Hematopoietic multipotent progenitor cell treated with erythropoietin and hydrocortisone succinate and interleukin-3 and kit ligand, for 17 days (in vitro differentiated cells): ENCODE results near the gene RPA3.

Source experiments
- DNase-seq: peaks from one replicate; pipeline ENCODE4 v3.0.0-alpha.2; 2015; ENCODE audit warnings: low spot score

The RPA3 gene

DNA sequence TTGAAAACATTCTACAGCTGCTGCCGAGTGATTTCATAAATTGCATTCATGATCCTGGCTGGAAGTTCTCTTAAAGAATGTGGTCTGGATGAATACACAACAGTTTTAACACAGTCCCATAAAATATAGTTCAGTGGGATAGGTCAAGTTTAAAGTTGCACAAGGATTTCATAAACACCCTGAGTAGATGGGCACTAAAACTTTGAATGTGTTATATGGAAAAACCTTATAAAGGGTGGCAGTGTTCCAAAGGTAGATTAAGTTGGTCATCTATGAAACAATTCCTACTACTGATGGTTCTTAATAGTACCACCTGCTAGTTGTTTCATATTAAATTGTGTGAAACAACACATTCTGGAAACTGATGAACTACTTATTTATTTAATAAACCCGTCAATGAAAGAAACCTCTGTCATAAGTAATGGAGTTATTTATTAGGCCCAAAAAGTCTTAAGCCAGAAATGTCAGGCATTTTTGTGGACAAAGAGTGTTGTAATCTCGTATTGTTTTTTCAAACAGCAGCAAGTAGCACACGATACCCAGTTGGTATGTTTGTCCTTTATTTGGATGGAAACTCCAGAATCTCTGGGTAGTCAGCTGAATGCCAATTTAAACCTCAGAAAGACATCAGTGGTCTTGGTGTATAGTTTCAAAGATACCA lies 14.3 kb upstream of the RPA3 start:
- no peak for DNase-seq

DNA sequence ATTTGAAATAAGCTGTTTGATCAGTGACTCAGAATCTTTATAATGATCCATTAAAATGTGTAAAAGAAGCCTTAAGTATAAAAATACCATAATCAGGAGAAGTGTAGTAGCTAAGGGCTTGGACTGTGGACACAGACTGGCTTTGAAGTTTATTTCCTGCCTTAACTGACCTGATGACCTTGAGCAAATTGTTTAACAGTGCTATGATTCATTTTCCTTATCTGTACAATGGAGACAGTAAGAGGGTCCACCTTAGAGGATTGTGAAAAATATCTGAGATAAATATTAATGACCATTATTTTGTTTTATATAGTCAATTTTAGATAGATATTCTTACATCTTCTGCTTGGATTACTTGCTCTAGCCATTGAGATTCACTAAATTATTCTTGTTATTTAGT lies 13.3 kb upstream of the RPA3 start:
- DNase-seq, result no peak

DNA sequence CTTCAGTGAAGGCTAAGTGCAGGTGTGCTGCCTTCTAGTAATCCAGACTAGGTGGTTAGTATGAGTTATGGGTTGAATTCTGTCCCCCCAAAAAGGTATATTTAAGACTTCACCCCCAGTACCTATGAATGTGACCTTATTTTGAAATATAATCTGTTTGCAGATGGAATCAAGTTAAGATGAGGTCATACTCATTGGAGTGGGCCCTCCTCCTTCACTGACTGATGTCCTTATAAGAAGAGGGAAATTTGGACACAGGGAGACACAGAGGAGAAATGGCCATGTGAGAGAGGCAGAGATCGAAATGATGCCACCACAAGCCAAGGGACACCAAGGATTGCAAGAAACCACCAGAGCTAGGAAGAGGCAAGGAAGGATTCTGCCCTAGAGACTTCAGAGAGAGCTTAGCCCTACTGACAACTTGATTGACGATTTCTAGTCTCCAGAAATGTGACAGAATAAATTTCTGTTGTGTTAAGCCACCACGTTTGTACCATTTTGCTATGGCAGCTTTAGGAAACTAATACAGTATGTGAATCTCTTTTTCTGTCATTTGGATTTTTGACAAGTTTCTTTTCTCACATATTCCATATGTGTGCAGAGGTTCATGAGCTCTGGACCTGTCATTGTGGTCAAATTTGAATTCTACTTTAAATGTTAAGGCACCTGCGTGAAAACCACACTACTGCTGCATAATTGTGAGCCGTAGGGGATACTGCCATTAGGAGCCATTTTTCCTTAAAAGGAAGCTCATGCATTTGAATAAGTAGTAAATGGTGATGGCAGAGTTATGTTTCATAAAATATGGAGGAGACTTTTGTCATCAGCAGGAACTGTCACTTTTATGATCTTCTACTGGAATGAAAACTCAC lies 2.6 kb upstream of the RPA3 start:
- DNase-seq, result no peak

- DNase-seq, result no peak
Observed at GRCh38 chr7:7720193-7720592, 1.8 kb upstream of the RPA3 start.

- no peak for DNase-seq
Observed at GRCh38 chr7:7719236-7719635, 829 bp upstream of the RPA3 start.

DNA sequence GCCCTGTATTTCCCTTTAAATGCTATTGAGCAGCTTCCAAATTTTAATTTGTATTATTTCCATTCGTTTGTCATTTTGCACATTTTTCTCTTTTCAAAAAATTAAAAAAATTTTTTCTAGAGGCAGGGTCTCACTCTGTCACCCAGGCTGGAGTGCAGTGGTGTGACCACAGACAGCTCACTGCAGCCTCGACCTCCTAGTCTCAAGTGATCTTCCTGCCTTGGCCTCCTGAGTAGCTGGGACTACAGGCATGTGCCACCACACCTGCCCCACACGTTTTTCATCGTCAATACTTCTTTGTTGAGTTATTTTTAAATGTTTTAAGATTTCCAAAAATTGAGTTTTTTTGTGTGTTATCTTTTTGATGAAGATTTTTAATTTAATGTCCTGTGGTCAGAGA lies 4.7 kb downstream of the RPA3 start:
- no peak for DNase-seq

- no peak for DNase-seq
Observed at GRCh38 chr7:7710469-7710868, 7.9 kb downstream of the RPA3 start.

DNA sequence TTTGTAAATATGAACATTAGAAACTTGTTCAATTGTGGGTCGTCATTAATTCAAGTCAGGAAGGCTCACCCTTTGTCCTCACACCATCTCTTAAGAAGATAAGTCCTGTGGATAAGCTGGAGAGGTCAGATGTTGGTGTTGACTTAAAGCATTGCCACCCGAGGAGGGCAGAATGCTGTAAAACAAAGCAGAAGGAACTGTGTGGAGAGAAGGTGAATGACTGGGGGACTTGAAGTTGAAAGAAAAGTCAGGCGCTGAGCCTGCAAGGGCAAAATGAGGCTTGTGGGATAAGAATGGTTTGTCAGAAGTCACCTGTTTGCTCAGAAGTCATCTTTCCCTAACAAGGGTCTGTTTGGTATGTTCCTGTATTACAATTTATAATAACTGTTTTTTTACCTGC lies 9.1 kb downstream of the RPA3 start:
- no peak for DNase-seq

DNA sequence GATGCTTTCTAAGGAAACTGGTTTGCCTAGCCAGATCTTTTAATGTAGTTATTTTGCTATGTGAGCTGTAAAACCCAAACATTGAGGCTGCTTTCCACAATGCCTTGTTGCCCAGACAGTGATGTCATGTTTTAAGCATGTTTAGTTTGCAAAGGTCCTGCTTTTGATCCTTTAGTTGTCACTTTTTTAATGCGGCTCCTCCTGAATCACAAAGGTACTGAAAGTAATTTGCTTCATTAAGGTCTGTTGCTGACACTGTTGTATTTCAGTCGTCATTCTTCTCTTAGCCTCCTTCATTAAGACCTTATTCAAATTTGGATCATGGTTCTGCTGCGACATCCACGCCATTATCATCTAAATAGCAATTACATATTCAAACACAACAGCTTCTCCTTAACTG lies 10.6 kb downstream of the RPA3 start:
- no peak for DNase-seq

- DNase-seq, result no peak
Observed at GRCh38 chr7:7707246-7707645, 11.2 kb downstream of the RPA3 start.

- DNase-seq, result no peak
Observed at GRCh38 chr7:7706556-7707172, 11.7 kb downstream of the RPA3 start.

- no peak for DNase-seq
Observed at GRCh38 chr7:7706101-7706511, 12.3 kb downstream of the RPA3 start.

DNA sequence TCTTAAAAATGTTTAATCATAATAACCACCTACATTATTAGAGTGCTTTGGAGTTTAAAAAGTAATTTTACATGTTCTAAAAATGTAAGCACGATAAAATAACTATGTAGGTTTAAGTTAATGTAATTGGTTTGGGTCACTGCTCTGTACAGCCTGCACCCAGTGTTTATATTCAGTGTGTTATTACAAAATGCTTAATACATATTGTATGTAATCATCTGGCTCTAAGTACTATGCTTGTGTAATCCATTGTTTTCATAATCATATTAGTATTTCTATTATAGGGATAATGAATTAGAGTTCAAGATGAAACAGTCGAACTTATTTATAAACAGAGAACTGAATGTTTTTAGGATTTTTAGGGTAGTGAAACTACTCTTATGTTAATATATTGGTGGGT lies 13.1 kb downstream of the RPA3 start:
- no peak for DNase-seq

DNA sequence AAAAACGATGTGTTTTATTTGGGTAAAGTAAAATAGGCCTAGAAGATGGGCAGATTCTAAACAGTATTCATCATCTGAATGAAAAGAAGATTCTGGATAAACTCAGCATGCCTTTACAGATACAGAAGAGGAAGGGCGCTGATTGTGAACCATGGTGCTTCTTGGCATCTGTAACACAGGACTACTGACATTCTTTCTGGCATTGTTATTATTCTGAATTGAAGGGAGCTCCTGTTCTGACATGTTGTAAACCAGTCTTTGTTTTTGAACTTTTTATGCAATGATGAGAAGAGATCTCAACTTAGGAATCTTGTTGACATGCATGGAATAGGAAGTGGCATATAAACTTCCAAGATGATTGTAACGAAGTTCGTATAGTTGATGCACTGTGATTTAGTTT lies 13.5 kb downstream of the RPA3 start:
- DNase-seq, result no peak

DNA sequence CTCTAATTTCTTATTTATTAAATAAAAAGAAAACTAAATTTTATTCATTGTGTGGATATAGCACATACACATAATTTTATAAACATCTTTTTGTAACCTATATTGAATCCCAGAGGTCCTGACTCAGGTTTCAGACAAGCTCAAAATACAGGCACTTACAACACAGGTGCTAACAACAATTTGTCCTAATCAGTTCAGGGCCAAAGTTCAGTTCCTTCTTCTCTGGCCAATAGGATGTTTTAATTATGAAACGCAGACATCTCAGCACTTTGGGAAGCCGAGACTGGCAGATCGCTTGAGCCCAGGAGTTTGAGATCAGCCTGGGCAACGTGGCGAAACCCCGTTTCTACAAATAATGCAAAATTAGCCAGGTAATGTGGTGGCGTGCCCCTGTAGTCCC lies 15.0 kb downstream of the RPA3 start:
- DNase-seq, result no peak

GRCh38 chr7:7702826-7703225 lies 15.6 kb downstream of the RPA3 start:
- no peak for DNase-seq

GRCh38 chr7:7701527-7701926 lies 16.9 kb downstream of the RPA3 start:
- no peak for DNase-seq

DNA sequence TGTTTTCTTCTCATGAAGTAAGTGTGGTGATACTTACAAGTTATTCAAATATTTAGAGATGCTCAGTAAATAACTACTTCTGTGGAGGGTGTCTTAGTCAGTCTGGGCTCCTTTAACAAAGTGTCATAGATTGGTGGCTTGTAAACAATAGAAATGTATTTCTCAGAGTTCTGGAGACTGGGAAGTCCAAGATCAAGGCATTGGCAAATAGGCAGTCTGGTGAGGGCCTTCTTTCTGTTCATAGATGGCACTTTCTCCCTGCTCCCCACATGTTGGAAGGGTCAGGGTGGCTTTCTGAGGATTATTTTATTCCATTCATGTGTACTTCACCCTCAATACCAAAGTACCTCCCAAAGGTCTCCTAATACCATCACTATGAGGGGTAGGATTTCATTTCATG lies 18.4 kb downstream of the RPA3 start:
- no peak for DNase-seq

DNA sequence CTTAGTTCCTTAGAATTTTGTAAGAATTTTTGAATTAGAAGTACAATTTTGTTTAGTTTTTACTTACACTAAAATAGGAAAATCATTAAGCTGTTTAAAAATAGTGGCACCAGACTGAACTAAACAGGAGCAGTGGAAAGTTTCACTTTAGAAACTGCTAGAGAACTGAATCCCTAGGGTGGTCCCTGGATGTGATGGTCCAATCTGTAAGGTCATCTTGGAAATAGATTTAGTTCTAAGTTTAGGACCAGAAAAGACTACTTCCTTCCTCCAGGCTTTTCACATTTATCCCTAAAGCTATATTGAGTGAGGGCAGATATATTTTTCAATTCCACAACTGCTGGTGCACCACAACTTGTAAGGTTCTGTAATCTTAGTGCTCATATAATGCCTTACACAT lies 19.0 kb downstream of the RPA3 start:
- DNase-seq, result no peak

DNA sequence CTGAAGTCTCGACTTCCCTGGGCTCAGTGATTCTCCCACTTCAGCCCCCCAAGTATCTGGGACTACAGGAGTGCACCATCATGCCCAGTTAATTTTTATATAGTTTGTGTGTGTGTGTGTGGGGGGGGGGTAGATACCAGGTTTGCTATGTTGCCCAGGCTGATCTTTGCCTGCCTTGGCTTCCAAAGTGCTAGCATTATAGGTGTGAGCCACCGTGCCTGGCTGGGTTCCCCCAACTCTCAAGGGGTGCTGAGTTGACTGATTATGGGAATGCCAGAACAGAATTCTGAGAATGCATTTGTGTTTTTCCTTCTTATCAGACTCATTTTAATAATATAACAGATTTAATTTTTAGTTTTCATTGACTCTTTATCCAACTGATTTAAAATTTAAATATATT lies 19.5 kb downstream of the RPA3 start:
- no peak for DNase-seq

- DNase-seq, result no peak
Observed at GRCh38 chr7:7696458-7697119, 21.8 kb downstream of the RPA3 start.

GRCh38 chr7:7695111-7695817 lies 23.1 kb downstream of the RPA3 start:
- DNase-seq, result no peak
